Activated naive CD8-positive, alpha-beta T cell (primary cell): Measurements from ENCODE around the gene SOX8.

Experiments
- H3K27ac Mint-ChIP-seq: one replicate; pipeline ENCODE4 v1.8.0; 2021; ENCODE audit warnings: mixed read lengths
- H3K27me3 Mint-ChIP-seq: one replicate; pipeline ENCODE4 v1.8.0; 2021; ENCODE audit warnings: mixed read lengths
- H3K36me3 Mint-ChIP-seq: one replicate; pipeline ENCODE4 v1.8.0; 2021; ENCODE audit warnings: mixed read lengths
- H3K4me1 Mint-ChIP-seq: one replicate; pipeline ENCODE4 v1.8.0; 2021; ENCODE audit warnings: low read depth, mixed read lengths
- H3K4me3 Mint-ChIP-seq: one replicate; pipeline ENCODE4 v1.8.0; 2021; ENCODE audit warnings: mild to moderate bottlenecking, mixed read lengths
- H3K9me3 Mint-ChIP-seq: one replicate; pipeline ENCODE4 v1.8.0; 2021; ENCODE audit warnings: low read depth, mixed read lengths

The SOX8 gene

GRCh38 chr16:998211-998610 is 16.6 kb downstream of the SOX8 start:
- Mint-ChIP-seq H3K36me3 (peaks cover 3% of the 10 kb centered on the region), H3K9me3 (peaks cover 4% of the 10 kb centered on the region), H3K4me3 (peak overlapping the region; percentile 79), H3K27me3 (no peaks in the 10 kb centered on the region), H3K4me1 (peaks cover 47% of the 10 kb centered on the region), H3K27ac (peak overlapping the region; percentile 54)

DNA sequence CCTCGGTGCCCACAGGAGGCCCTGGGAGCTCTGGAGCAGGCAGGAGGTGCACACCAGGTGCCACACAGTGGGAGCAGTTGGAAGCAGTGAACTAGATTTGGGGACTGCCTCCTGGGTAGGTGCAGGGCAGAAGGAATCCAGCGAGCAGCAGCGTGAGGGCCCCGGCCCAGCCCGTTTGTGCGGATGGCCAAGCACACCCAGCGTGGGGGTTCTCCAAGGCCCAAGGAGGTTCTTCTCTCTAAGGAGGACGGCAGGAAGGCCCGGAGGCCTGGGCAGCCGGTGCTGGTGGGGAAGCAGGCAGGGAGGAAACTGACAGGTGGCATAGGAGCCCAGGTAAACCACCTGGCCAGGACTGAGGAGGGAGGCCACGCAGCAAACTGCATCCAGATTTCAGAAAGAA is 17.0 kb downstream of the SOX8 start:
- Mint-ChIP-seq H3K9me3 (peaks cover 4% of the 10 kb centered on the region), H3K4me3 (peak overlapping the region; percentile 23), H3K4me1 (peaks cover 49% of the 10 kb centered on the region), H3K27ac (no peak overlapping the region), H3K36me3 (peaks cover 3% of the 10 kb centered on the region), H3K27me3 (no peaks in the 10 kb centered on the region)

DNA sequence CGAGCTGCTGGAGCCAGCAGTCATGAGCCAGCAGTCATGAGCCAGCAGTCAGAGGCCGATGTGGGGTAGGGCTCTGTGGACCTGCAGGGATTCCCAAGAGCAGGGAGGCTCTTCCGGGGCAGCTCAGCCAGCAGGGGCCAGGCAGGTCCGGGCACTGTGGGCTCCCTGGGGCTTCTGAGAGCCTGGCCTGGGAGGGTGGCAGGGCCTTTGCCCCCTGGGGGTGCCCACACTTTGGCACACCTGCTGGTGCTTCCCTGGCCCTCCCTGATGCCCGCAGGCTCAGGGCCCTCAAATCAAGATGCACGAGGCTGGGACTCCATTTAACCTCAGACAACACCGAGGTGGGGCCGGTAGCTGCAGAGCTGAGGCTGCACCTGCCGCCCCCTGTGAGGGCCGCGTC is 18.1 kb downstream of the SOX8 start:
- H3K4me1 Mint-ChIP-seq, result peaks cover 57% of the 10 kb centered on the region
- peaks cover 3% of the 10 kb centered on the region for H3K36me3 Mint-ChIP-seq
- H3K9me3 Mint-ChIP-seq, result peaks cover 4% of the 10 kb centered on the region
- no peaks in the 10 kb centered on the region for H3K27me3 Mint-ChIP-seq
- H3K27ac Mint-ChIP-seq, result no peak overlapping the region
- H3K4me3 Mint-ChIP-seq, result no peak overlapping the region

GRCh38 chr16:1000608-1001007 is 19.0 kb downstream of the SOX8 start:
- Mint-ChIP-seq H3K4me1 (peaks cover 58% of the 10 kb centered on the region), H3K36me3 (no peaks in the 10 kb centered on the region), H3K4me3 (no peak overlapping the region), H3K9me3 (no peaks in the 10 kb centered on the region), H3K27ac (no peak overlapping the region), H3K27me3 (no peaks in the 10 kb centered on the region)

- no peaks in the 10 kb centered on the region for H3K36me3 Mint-ChIP-seq
- peaks cover 58% of the 10 kb centered on the region for H3K4me1 Mint-ChIP-seq
- no peaks in the 10 kb centered on the region for H3K27me3 Mint-ChIP-seq
- H3K27ac Mint-ChIP-seq, result no peak overlapping the region
- no peaks in the 10 kb centered on the region for H3K9me3 Mint-ChIP-seq
- no peak overlapping the region for H3K4me3 Mint-ChIP-seq
Measured at GRCh38 chr16:1001096-1001495, 19.5 kb downstream of the SOX8 start.

- H3K4me3 Mint-ChIP-seq, result peak overlapping the region; percentile 32
- peak overlapping the region; percentile 75 for H3K27ac Mint-ChIP-seq
Measured at GRCh38 chr16:1002399-1003166, 21.0 kb downstream of the SOX8 start.

GRCh38 chr16:1003391-1004347 is 22.1 kb downstream of the SOX8 start:
- peaks cover 45% of the 10 kb centered on the region for H3K4me1 Mint-ChIP-seq
- H3K4me3 Mint-ChIP-seq, result peak overlapping the region; percentile 77
- H3K9me3 Mint-ChIP-seq, result no peaks in the 10 kb centered on the region
- H3K27me3 Mint-ChIP-seq, result no peaks in the 10 kb centered on the region
- H3K36me3 Mint-ChIP-seq, result no peaks in the 10 kb centered on the region
- peak overlapping the region; percentile 88 for H3K27ac Mint-ChIP-seq

More at GRCh38 chr16:1002399-1003166, 21.0 kb downstream of the SOX8 start:
- H3K9me3 Mint-ChIP-seq, result no peaks in the 10 kb centered on the region
- H3K4me1 Mint-ChIP-seq, result peaks cover 53% of the 10 kb centered on the region
- no peaks in the 10 kb centered on the region for H3K36me3 Mint-ChIP-seq
- H3K27me3 Mint-ChIP-seq, result no peaks in the 10 kb centered on the region

DNA sequence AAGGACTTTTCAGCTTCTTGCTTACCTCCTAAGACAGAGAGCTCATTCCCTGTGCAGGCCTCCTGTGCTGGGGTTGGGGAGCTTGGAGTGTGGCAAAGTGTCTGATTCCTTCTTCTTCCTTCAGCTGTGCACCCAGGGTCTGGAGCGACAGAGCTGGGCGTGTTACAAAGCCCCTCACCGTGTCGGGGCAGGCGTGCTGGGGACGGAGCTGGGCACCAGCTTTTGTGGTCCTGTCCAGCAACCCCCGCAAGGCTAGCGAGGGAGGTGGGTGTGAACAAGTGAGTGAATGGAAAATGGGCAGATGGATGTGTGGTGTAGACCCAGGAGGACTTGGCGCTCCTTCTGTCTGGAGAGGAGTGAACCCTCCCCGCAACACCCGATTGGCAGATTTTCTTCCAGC is 23.7 kb downstream of the SOX8 start:
- Mint-ChIP-seq H3K27me3 (no peaks in the 10 kb centered on the region), H3K4me1 (peaks cover 43% of the 10 kb centered on the region), H3K4me3 (no peak overlapping the region), H3K9me3 (no peaks in the 10 kb centered on the region), H3K27ac (peak overlapping the region; percentile 16), H3K36me3 (no peaks in the 10 kb centered on the region)

- Mint-ChIP-seq H3K9me3 (no peaks in the 10 kb centered on the region), H3K27me3 (no peaks in the 10 kb centered on the region)
Measured at GRCh38 chr16:1006781-1007180, 25.2 kb downstream of the SOX8 start.

DNA sequence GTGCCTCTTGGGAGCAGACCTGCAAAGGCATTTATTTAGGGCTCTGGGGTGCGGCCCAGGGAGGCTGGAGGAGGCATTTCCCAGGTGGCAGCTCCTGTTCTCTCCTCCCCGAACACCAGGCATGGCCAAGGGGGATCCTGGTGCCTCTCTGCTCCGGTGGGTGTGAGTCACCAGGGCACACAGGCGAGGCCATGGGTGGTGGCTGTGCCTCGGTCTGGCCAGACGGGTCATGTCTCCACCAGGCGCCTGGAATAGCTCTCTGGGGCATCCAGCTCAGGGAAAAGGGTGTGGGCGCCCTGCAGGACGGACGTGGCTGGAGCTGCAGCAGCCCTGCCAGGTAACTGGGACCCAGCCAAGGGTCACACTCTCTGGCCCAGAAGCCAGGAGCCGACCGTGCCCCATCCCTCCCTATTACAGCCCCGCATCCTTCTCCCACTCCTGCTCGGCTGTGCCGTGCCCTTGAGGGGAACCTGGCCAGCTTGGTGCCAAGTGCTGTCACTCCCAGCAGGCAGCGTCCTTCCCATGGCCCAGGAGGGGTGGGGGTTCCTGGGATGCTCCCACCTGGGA is 25.8 kb downstream of the SOX8 start:
- Mint-ChIP-seq H3K27me3 (no peaks in the 10 kb centered on the region), H3K36me3 (no peaks in the 10 kb centered on the region), H3K27ac (no peak overlapping the region), H3K4me1 (peaks cover 36% of the 10 kb centered on the region), H3K9me3 (no peaks in the 10 kb centered on the region), H3K4me3 (no peak overlapping the region)

More at GRCh38 chr16:1006781-1007180, 25.2 kb downstream of the SOX8 start:
- no peaks in the 10 kb centered on the region for H3K36me3 Mint-ChIP-seq
- H3K27ac Mint-ChIP-seq, result no peak overlapping the region
- H3K4me1 Mint-ChIP-seq, result peaks cover 39% of the 10 kb centered on the region
- H3K4me3 Mint-ChIP-seq, result no peak overlapping the region

DNA sequence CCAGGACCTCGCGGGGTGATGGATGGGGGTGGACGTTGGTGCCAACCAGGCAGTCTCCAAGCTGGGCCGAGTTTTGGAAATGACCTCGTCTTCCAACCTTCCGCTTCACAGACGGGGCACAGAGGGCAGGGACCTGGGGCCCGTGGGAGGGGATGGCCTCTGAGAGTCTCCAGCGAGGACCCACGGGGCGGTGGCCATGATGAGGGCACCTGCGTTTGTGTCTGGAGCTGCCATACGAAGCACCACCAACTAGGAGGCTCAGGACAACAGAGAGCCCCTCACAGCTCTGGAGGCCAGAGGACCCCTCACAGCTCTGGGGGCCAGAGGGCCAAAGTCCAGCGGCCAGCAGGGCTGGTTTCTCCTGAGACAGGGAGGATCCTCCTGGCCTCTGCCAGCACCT is 26.5 kb downstream of the SOX8 start:
- peaks cover 29% of the 10 kb centered on the region for H3K4me1 Mint-ChIP-seq
- no peak overlapping the region for H3K4me3 Mint-ChIP-seq
- no peaks in the 10 kb centered on the region for H3K27me3 Mint-ChIP-seq
- H3K27ac Mint-ChIP-seq, result no peak overlapping the region
- no peaks in the 10 kb centered on the region for H3K9me3 Mint-ChIP-seq
- H3K36me3 Mint-ChIP-seq, result no peaks in the 10 kb centered on the region

GRCh38 chr16:1009358-1010150 is 28.0 kb downstream of the SOX8 start:
- H3K9me3 Mint-ChIP-seq, result no peaks in the 10 kb centered on the region
- peaks cover 19% of the 10 kb centered on the region for H3K4me1 Mint-ChIP-seq

DNA sequence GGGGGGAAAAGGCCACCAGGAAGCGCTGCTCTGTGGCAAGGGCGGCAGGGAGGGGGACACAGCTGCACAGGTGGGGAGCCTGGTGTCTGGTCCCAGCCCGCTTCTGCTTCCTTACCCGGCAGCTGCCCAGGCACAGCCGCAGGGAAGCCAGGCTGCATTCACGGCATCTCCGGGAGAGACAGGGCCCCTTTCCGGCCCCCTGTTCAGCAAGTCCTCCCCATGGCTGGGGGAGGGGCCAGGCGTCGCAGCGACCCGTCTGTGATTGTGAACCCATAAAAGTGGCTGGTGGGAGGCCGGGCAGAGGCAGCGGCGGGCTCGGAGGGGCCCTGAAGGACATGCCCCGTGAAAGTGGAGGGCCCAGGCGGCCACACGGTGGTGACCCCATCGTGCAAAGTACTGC is 28.7 kb downstream of the SOX8 start:
- H3K27ac Mint-ChIP-seq, result no peak overlapping the region
- H3K4me3 Mint-ChIP-seq, result no peak overlapping the region
- peaks cover 17% of the 10 kb centered on the region for H3K4me1 Mint-ChIP-seq
- no peaks in the 10 kb centered on the region for H3K27me3 Mint-ChIP-seq
- H3K36me3 Mint-ChIP-seq, result no peaks in the 10 kb centered on the region
- no peaks in the 10 kb centered on the region for H3K9me3 Mint-ChIP-seq

More at GRCh38 chr16:1009358-1010150, 28.0 kb downstream of the SOX8 start:
- no peaks in the 10 kb centered on the region for H3K36me3 Mint-ChIP-seq
- H3K27ac Mint-ChIP-seq, result no peak overlapping the region
- H3K4me3 Mint-ChIP-seq, result no peak overlapping the region
- no peaks in the 10 kb centered on the region for H3K27me3 Mint-ChIP-seq

DNA sequence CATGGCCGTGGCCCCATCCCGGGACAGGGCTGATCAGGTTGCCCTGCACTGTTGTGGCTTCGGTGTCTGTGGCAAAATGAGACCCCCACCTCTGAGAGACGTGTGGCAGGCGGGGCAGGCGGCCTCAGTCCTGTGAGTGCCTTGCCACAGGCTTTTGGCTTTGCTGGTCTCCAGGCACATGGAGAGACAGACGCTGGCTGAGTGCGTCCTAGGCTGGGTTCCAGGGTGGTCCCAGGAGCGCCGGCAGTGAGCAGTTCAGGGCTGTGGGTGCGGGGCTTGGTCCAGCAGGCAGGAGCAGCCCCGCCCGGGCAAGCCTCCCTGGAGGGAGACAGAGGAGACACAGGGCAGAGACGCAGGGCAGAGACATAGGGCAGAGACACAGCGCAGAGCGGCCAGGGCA is 29.2 kb downstream of the SOX8 start:
- Mint-ChIP-seq H3K4me1 (peaks cover 12% of the 10 kb centered on the region), H3K4me3 (no peak overlapping the region), H3K27ac (no peak overlapping the region), H3K27me3 (no peaks in the 10 kb centered on the region), H3K36me3 (no peaks in the 10 kb centered on the region), H3K9me3 (no peaks in the 10 kb centered on the region)
